Astrocyte (in vitro differentiated cells and primary cell): ENCODE measurements around the gene HTRA2. TPM values are rescaled to one million over a fixed set of nuclear protein-coding genes. Genes with fewer than 3 reads are reported as not detected.

ENCODE experiments used
- DNase-seq: peaks from one replicate; pipeline ENCODE4 v3.0.0-alpha.2; 2010; ENCODE audit warnings: low read depth
- FAIRE-seq: peaks from 2 replicates; lab custom pipeline; 2011; peaks lifted over from hg19 to GRCh38; lab: Jason Lieb, UNC
- H2AFZ ChIP-seq: 2 replicates; pipeline ENCODE4 v1.6.0; 2012; ENCODE audit warnings: low read depth, low read length, inconsistent platforms
- H3K27ac ChIP-seq: 2 replicates; pipeline ENCODE4 v1.5.1; 2011; ENCODE audit warnings: low read depth, low read length, inconsistent platforms
- H3K27me3 ChIP-seq: 2 replicates; pipeline ENCODE4 v1.6.0; 2011; ENCODE audit warnings: low read length, inconsistent platforms; ENCODE audit not compliant: insufficient read depth
- H3K36me3 ChIP-seq: 2 replicates; pipeline ENCODE4 v1.5.1; 2011; ENCODE audit warnings: low read length, inconsistent platforms; ENCODE audit not compliant: insufficient read depth
- H3K4me1 ChIP-seq: 2 replicates; pipeline ENCODE4 v1.5.1; 2011; ENCODE audit warnings: low read length, inconsistent platforms; ENCODE audit not compliant: insufficient read depth
- H3K4me2 ChIP-seq: 2 replicates; pipeline ENCODE4 v1.6.0; 2012; ENCODE audit warnings: low read length, inconsistent platforms
- H3K4me3 ChIP-seq: 2 replicates; pipeline ENCODE4 v1.5.1; 2011; ENCODE audit warnings: low read depth, mild to moderate bottlenecking, low read length, inconsistent platforms; ENCODE audit not compliant: insufficient read depth
- H3K79me2 ChIP-seq: 2 replicates; pipeline ENCODE4 v1.6.0; 2012; ENCODE audit warnings: mild to moderate bottlenecking, low read length, inconsistent platforms; ENCODE audit not compliant: insufficient read depth
- H3K9ac ChIP-seq: 2 replicates; pipeline ENCODE4 v1.6.0; 2012; ENCODE audit warnings: mild to moderate bottlenecking, low read length, inconsistent platforms
- H3K9me3 ChIP-seq: 2 replicates; pipeline ENCODE4 v1.5.1; 2012; ENCODE audit warnings: low read depth, mild to moderate bottlenecking, low read length, inconsistent platforms; ENCODE audit not compliant: insufficient read depth
- H4K20me1 ChIP-seq: 2 replicates; pipeline ENCODE4 v1.6.0; 2012; ENCODE audit warnings: low read length, inconsistent platforms; ENCODE audit not compliant: insufficient read depth
- H3K27ac Mint-ChIP-seq: one replicate; pipeline ENCODE4 v1.8.0; 2021; ENCODE audit warnings: mild to moderate bottlenecking, mixed read lengths; ENCODE audit not compliant: unreplicated experiment
- H3K27me3 Mint-ChIP-seq: one replicate; pipeline ENCODE4 v1.8.0; 2021; ENCODE audit warnings: low read depth, mixed read lengths; ENCODE audit not compliant: unreplicated experiment
- H3K36me3 Mint-ChIP-seq: one replicate; pipeline ENCODE4 v1.8.0; 2021; ENCODE audit warnings: low read depth, mixed read lengths; ENCODE audit not compliant: unreplicated experiment
- H3K4me1 Mint-ChIP-seq: one replicate; pipeline ENCODE4 v1.8.0; 2021; ENCODE audit warnings: low read depth, mixed read lengths; ENCODE audit not compliant: unreplicated experiment
- H3K4me3 Mint-ChIP-seq: one replicate; pipeline ENCODE4 v1.8.0; 2021; ENCODE audit warnings: mild to moderate bottlenecking, moderate library complexity, mixed read lengths; ENCODE audit not compliant: unreplicated experiment
- H3K9me3 Mint-ChIP-seq: one replicate; pipeline ENCODE4 v1.8.0; 2021; ENCODE audit warnings: mild to moderate bottlenecking, mixed read lengths; ENCODE audit not compliant: unreplicated experiment
- CTCF ChIP-seq: IDR thresholded peaks from 2 replicates; pipeline ENCODE4 v1.5.1; 2011; ENCODE audit warnings: low read depth, mild to moderate bottlenecking, inconsistent platforms, low read length, moderate library complexity; ENCODE audit not compliant: insufficient read depth
- EZH2 ChIP-seq: IDR thresholded peaks from 2 replicates; pipeline ENCODE4 v1.6.1; 2012; ENCODE audit warnings: mild to moderate bottlenecking, low read length, inconsistent platforms; ENCODE audit not compliant: insufficient read depth
- total RNA-seq: library from RNA; stranded (reverse); gene quantifications from 2 replicates; pipeline ENCODE4 v1.2.1, GENCODE V29; 2021

The HTRA2 gene
- total RNA-seq, 1 donor from 2014 or later, result 24.4 TPM

- H3K36me3 Mint-ChIP-seq, result peaks cover 12% of the 10 kb centered on the region
- TF ChIP-seq CTCF (no peak), EZH2 (no peak)
- no peak for FAIRE-seq
Observed at GRCh38 chr2:74505448-74506246, 24.1 kb upstream of the HTRA2 start.

GRCh38 chr2:74507145-74507925 lies 22.4 kb upstream of the HTRA2 start, which contains the start of gene PCGF1:
Gene PCGF1 (minus strand): TSS chr2:74507695. CDS start chr2:74507668, 27 bp downstream.
- TF ChIP-seq EZH2 (no peak), CTCF (peak; percentile 26)
- H3K4me3 Mint-ChIP-seq, result peak within 1 kb of the TSS; percentile 97
- DNase-seq, result peak; percentile 91
- peak within 1 kb of the TSS; percentile 99 for H3K27ac Mint-ChIP-seq
- Histone ChIP-seq H3K9me3 (no peaks in the 10 kb centered on the region), H4K20me1 (peaks cover 7% of the 10 kb centered on the region), H3K4me2 (peak within 1 kb of the TSS; percentile 97), H3K4me3 (peak within 1 kb of the TSS; percentile 94), H3K9ac (peak within 1 kb of the TSS; percentile 95), H3K27me3 (peaks cover 25% of the 10 kb centered on the region), H3K36me3 (peaks cover 4% of the 10 kb centered on the region), H3K27ac (peak within 1 kb of the TSS; percentile 99), H3K4me1 (peaks cover 54% of the 10 kb centered on the region), H3K79me2 (peaks cover 24% of the 10 kb centered on the region), H2AFZ (peak within 1 kb of the TSS; percentile 98)
- peaks cover 12% of the 10 kb centered on the region for H3K36me3 Mint-ChIP-seq
- no peak for FAIRE-seq
- H3K4me1 Mint-ChIP-seq, result peaks cover 21% of the 10 kb centered on the region
- H3K9me3 Mint-ChIP-seq, result no peaks in the 10 kb centered on the region
- peaks cover 35% of the 10 kb centered on the region for H3K27me3 Mint-ChIP-seq

More at GRCh38 chr2:74505448-74506246, 24.1 kb upstream of the HTRA2 start:
- no peak for DNase-seq
- Histone ChIP-seq H3K4me3 (peak overlapping the region; percentile 9), H3K27me3 (peaks cover 18% of the 10 kb centered on the region), H3K4me2 (peak overlapping the region; percentile 63), H3K27ac (no peak overlapping the region), H4K20me1 (peaks cover 7% of the 10 kb centered on the region), H3K36me3 (peaks cover 4% of the 10 kb centered on the region), H3K9ac (no peak overlapping the region), H3K9me3 (no peaks in the 10 kb centered on the region), H3K4me1 (peaks cover 49% of the 10 kb centered on the region), H3K79me2 (peaks cover 24% of the 10 kb centered on the region), H2AFZ (no peak overlapping the region)
- peaks cover 35% of the 10 kb centered on the region for H3K27me3 Mint-ChIP-seq
- peaks cover 21% of the 10 kb centered on the region for H3K4me1 Mint-ChIP-seq
- no peaks in the 10 kb centered on the region for H3K9me3 Mint-ChIP-seq
- no peak overlapping the region for H3K27ac Mint-ChIP-seq
- H3K4me3 Mint-ChIP-seq, result peak overlapping the region; percentile 97
